GM21367 (cell line): ENCODE results near the gene ACACA.
"Not testable (repeated sequence)": the region's sequence is repeated elsewhere in the genome, so short reads cannot be mapped to it uniquely, and the experiment has no call there.

ENCODE experiments used
- ATAC-seq: cut with Tn5 transposase; IDR thresholded peaks from one replicate; pipeline ENCODE4 v1.9.1; 2021; ENCODE audit not compliant: unreplicated experiment

ACACA gene

DNA sequence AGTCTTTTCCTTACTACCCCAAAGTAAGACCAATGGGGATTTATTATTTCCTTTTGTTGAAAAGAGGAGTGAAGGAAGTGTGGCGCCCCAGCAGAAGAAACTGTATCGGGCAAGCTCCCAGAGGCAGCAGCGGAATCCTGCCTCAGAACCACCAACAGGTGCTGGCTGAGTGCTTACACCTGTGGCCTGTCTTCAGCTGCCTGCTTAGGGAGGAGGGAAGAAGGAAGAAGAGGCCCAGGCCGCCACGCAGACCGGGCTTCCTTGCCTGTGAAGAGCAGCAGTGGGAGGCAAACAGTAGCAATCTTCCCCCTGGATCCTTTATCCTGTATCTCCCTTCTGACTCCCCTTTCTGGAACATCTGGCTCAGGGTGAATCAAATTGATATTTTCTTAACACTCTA, 323.2 kb downstream of the ACACA start:
- no peak for ATAC-seq

DNA sequence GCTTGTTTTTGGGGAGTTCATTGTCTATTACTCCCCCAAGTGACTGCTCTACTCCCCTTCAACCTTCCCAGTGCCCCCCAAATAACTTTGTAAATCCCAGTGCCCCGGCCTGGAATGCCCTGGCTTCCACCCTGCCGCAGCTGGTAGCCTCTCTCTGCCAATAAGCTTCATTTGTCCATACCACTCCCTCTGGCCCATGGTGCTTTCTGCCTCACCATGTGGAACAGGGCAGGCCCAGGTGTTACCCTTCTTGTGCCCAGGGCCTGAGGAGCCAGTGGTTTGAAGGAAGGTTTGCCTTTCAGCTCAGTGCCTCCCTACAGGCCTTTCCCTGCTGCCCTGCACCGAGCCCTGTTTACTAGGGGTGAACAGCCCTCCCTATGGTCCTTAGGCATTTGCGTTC, 323.7 kb downstream of the ACACA start:
- no peak for ATAC-seq

DNA sequence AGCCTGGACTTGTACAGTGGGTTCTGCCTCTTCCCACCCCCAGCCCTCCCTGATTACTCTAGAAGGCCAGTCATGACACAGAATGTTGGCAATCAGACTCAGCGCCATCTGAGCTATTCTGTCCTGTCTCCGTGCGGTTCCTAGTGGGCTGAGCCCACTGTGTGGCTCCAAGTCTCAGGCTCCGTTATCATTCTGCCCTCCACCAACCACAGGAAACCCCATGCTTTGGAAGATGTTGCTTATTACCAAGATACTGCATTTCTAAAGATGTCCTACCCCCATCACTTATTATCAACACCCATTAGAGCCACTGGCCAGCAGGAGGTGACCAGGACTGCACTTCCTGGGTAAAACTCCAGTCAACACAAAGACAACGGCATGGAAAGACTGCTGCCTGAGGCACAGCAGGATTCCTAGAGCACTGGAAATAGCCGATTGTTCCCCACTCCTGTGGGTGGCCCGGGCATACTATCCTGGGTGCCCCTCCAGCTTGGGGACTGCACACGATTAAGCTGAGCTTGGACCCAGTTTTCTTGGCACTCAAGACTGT, 324.2 kb downstream of the ACACA start:
- ATAC-seq: no peak

DNA sequence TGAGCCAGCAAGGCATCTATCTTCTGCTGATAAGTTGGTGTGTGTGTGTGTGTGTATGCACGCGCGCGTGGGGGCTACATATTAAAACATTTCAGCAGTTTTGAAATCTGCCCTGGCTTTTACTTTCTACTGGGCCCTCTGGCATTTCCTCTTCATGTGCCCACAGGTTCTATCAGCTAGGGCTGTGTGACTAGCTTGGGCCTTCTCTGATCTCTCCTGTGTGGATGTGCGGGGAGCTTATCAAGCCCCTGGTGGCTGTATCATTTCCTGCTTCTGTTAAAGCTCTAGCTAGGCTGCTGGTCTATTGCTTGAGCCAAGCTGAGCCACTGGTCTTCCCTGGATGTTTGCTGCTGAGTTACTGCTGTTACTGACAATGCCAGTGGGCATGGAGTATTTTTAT, 325.3 kb downstream of the ACACA start:
- ATAC-seq: no peak

DNA sequence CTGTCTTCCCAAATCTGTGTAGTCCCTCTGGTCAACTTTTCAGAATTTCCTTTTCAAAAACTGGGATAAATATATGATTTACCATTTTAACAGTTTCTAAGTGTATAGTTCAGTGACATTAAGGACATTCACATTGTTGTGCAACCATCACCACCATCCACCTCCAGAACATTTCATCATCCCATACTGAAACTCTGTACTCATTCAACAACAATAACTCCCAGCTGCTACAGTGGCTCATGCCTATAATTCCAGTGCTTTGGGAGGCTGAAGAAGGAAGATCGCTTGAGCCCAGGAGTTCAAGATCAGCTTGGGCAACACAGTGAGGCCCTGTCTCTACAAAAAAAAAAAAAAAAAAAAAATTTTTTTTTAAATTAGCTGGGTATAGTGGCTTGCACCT, 326.9 kb downstream of the ACACA start:
- ATAC-seq: no peak

DNA sequence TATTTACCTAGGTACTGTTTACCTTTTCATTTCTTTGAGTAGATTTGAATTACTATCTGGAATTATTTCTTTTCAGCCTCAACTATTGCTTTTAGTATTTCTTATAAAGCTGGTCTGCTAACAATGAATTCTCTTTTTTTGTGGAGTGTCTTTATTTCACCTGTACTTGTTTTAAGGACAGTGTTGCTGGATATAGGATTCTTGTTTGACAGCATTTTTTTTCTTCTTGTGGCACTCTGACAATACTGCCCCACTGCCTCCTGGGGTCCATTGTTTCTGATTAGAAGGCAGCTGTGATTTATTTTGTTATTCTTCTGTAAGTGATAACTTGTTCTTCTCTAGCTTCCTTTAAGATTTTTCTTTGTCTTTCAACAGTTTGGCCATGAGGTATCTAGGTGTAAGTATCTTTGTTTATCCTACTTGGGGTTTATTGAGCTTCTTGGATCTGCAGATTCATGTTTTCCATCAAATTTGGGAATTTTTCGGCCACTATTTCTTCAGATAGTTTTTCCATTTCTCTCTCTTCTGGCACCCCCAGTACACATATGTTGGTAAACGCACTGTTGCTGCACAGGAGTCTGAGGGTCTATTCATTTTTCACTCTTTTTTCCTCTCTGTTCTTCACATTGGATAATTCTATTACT, 327.4 kb downstream of the ACACA start:
- ATAC-seq: no peak

DNA sequence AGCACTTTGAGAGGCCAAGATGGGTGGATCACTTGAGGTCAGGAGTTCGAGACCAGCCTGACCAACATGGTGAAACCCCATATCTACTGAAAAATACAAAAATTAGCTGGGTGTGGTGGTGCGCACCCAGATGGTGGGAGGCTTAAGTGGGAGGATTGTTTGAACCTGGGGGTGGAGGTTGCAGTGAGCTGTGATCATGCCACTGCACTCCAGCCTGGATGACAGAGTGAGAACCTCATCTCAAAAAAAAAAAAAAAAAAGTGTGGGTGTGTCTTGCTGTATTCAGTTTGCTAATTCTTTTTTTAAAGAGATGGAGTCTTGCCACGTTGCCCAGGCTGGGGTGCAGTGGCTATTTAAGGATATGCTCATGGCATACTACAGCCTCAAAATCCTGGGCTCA, 333.2 kb downstream of the ACACA start:
- ATAC-seq: not testable (repeated sequence)

DNA sequence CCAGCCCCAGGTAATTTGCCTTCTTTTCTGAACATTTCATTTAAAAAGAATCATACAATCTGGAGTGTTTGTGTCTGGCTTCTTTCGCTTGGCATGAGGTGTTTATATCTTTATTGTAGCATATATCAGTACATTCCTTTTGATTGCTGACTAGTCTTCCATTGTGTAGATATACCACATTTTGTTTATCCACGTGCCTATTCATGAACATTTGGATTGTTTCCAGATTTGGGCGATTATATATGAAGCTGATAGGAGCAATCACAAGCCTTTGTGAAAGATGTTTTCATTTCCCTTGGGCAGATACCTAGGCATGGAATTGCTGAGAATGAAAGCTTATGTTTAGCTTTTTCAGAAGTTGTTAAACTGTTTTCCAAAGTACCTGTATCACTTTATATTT, 337.5 kb downstream of the ACACA start:
- ATAC-seq: no peak

DNA sequence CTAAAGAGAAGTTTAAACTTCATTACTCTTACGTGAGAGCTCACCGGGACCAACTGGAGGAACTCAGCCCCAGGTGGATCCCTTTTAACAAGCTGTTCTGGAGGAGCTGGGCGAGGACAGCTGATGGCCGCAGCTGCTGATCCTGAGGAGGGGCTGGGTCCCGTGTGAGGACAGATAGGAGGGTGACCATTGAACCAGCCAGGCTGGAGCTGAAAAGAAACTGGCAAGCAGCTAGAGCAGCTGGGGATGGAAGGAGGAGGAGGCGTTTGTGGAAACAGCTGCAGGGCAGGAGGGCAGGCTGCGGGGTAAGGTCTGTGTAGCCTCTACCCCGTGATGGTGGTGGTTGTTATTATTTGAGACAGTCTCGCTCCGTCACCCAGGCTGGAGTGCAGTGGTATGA, 338.4 kb downstream of the ACACA start:
- no peak for ATAC-seq

DNA sequence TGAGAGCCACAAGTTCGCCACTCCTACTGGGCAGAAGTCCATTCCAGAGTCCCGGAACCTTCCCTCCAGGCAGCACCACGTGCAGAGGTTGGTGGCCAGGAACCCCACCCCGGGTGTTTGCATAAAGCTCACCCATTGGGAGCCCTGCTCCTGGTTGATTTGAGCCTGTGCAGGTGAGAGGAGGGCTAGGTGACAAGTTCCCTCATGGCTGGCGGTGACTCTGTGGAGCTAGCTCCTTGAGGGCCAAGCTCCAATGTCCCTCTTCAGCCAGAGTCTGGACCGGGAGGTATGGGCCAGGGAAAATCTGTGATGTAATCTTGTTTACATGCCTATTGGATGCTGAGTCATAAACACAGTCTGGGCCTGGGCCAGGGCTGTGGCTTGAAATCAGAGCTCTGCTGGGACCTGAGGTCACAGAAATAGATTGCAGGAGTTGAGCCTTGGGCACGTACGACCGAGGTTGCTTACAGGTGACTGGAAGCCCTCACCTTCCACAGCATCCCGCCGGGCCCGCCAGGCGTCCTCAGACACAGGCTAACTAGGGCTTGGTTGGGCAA, 339.0 kb downstream of the ACACA start:
- no peak for ATAC-seq

DNA sequence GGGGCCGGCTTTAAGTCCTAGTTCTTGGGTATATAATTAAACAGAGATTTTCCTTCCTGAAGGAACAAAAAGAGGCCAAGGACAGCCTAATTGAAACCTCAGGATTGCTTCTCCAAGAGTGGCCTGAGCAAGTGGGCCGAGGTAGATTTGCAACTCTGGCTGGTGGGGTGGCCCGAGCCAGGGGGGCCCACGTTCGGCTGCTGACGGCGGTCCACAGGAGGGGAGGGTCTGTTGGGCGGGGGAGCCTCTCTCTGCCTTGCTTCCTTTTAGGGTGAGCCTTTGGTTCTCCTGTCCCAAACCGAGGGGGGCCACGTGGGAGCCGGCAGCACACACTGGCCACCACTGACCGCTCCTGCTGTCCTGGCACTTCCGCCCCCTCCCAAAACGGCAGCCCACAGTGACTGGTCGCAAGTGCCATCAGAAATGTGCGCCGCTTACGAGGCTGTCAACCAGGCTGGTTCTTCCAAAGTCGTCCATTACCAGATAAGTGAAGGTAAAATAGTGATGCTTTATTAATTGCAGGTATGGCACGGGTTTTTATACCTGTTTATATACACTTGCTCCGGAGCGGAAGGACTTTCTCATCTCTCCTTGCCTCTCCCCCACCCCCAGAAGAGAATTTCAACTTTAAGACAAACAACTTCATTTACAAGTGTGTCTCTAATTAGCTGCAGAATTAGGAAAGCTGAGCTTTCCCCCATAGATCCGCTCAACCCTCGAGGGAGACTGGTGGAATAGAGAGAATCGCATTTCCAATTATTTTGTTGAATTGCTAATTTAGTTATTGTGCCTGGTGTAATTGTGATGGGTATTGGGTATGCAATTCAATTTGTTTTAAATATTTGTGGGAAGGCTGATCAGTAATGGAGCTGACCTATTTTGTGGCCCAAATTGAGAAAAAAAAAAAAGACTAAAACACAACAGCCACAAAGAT, 340.0 kb downstream of the ACACA start:
- ATAC-seq: no peak

DNA sequence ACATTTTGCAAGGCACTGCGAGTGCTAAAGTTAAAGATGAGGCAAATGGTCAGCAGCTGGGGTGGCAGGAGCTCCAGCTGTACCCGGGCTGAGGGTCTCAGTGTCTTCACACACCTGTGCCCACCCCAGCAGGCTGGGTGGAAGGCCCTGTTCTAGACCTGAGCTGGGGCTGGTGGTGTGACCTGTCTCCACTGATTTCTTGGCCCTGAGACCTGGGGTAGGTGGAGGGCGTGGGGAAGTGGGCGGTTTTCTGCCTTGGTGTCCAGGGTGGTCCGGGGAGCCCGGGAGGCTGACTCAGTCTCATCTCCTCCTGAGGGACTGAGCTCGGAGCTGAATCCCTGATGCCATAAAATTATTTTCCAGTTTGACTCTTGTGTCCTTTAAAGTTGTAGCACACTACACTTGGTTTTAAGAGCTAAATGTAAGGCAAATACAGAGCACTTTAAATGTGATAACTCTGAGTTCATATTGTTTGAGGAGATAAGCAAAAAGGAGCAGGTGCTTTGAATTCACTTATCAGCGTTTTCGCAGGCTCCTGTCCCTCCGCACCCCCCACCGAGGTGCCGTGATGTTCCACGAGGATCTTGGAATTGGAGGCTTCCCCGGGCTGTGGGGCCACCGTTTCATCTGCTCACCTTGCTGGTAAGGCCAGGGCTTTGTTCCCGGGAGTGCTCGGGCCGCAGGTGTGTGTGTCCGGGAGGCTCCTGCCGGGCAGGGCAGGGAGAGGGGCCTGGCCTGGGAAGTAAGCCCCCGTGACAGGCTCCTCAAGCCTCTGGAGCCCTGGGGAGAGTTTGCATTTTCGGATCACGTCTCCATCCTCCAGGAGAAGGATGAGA, 340.9 kb downstream of the ACACA start:
- ATAC-seq: no peak

DNA sequence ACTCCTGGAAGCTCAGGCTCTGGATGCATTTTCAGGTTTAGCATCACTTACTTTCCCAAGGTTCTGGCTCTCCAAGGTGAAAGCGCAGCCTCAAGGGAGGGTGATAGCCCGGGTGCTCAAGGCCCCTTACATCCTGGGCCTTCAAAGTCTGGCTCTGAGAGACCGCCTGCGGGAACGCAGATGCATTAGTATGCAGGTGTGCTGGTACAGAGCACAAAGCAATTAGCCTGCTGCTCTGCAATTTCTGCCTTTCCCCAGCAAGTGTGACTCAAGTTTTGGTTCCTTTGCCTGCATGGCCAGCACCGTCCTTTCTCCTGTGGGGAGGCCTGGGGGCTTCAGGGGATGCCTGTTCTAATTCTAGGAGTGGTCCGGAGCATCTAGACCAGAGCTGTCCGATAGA, 341.7 kb downstream of the ACACA start:
- no peak for ATAC-seq

DNA sequence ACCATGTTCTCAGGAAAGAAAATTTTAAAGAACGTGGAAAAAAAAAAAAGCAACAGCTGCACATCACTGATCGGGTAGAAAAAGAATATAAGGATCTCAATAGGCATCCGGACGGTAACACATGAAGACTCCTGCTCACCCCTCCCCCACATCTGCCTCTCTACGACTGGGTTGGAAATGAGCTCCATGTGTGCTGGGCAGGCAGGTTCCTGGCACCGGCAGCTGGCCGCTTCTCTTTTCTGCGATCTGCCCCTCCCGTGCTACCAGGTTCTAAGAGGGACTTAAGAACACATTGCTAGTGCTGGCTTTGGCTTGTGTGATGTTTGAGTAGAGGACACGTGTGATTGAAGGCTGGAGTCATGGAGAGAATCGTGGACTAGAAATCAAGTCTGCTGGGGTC, 342.4 kb downstream of the ACACA start:
- ATAC-seq: no peak

DNA sequence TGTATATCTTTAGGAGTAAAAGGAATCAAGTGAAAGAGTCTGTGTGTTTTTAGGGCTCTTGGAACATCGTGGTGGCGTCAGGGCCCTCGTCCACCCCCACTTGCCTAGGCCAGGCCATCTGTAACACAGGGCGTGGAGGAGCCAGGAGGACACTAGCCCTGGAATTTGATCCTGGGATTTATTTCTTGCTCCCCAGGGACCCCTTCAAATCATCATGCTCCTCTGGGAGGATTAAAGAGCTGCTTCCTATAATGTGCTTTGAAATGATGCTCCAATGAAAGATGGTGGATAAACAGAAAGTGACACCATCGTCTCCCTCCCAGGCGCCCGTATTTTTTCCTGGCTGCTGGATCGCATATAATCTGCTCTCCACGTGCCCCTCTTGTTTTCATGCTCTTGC, 344.6 kb downstream of the ACACA start:
- no peak for ATAC-seq

DNA sequence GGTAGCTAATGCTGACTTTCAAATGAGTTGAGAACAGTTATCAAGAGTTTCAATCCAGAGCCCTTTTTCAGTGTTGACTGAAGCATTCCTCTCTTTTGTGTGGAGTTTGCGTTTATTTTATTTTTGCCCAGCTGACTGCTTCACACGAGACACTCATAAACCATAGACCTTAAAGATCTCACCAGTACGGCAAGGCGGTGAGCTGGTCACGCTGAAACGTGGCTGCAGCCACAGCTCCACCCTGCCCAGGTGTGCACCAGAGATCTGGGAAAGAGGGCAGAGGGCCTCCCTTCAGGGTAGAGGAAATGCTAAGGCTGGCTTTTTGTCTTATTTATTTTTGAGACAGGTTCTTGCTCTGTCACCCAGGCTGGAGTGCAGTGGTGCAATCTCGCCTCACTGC, 345.7 kb downstream of the ACACA start:
- ATAC-seq: no peak

DNA sequence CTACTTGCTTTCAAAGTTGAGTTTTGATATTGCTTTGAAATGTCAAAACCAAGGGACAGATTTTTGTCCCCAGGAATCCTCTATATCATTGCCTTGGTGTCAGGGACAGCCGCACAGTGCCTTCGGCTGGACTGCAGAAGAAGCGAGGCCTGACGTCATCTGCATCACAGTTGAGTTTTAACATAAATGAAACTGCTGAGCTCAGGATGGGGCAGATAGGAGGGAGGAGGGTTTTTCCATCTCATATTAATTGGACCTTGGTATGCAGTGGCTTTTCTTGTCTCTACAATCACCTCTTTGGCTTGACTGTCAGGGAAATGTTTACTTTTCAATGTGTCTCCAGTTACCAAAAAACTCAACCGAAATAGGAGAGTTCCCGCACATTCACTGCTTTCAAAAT, 346.5 kb downstream of the ACACA start:
- ATAC-seq: no peak

DNA sequence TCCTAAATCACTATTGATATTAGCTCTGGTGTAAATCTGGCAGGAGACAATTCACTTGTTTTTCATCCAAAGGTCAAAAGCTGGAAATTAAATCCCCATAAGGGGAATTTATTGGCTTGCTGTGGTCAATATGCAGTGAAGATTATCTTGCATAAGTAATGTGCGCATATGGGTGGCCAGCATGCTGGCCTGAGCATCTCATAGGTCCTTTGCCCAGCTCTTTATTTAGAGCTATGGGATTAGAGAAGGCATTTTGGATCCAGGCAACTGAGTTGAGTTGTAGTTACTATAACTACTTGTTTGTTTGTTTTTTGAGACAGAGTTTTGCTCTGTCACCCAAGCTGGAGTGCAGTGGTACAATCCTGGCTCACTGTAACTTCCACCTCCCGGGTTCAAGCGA, 347.1 kb downstream of the ACACA start:
- ATAC-seq: no peak

DNA sequence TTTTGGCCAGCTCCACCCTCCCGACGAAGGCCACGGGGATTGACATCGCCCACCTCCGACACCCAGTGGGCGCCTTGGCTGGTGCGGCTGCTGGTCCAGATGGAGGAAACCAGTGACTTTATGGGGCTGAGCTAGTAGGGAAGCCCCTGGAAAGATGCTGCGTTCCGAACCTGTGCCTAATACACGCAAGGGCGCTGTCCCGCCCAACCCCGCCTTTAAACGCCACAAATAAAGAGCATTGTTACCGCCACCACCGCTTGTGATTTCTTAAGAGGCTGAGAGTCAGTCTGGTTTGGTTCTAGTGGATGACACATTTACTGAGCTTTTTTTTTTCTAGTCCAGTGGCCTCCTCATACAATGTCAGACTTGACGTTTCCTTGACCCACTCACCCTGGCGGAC, 350.0 kb downstream of the ACACA start:
- no peak for ATAC-seq

DNA sequence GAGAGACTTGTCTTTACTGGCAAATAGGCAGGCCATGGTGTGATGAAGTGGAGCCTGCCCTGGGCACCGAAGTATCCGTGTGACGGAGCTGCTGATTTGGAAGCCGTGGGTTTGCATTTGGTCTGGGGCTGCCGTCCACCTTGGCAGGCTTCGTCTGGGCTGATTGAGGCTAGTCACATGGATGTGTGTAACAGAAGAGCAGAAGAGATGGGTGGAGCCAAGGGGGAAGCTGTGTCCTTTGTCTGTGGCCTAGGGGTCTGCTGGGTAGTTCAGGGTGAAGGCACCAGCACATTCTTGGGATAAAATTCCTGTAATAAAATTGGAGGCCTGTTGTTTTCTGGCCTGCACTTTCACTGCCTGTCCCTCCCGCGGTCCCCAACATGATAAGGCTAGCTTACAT, 351.7 kb downstream of the ACACA start:
- no peak for ATAC-seq

DNA sequence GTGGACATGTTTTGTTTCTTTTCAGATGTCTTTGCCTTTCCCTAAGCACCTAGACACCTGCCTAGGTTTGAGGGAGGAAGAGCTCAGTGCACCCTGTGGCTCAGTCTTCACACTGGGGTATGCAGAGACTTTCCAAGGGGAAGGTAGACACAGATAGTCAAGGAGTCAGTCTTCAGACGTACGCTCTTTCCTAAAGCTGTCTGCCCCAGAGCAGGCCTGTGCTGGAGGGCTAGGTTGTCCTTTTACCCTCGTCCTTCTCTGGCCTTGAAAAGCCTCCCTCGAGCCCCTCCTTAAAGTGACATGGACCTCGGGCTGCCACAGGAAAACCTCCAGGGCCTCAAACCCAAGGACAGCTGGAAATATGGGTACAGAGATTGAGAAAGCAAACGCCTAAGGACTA, 354.2 kb downstream of the ACACA start:
- no peak for ATAC-seq
